Transverse colon (tissue), 4 donors: ENCODE data around the gene PRICKLE2.

Experiments
- POLR2AphosphoS5 ChIP-seq, 3 donors: sonication (generic); formaldehyde crosslinking; IDR thresholded peaks; one replicate each; pipeline ENCODE4 v1.6.1; 2016; ENCODE audit warnings: antibody characterized with exemption in 3 of 3
- TF ChIP-seq, protein P1 (sequence below), 5 experiments: fragments of 200-600 bp in 3 of 5; fragments of 450-650 bp in 2 of 5; sonication (generic) in 3 of 5; IDR thresholded peaks; 1 replicate in 2 of 5; 2 replicates in 3 of 5; pipeline ENCODE4 v1.5.1; 2016 to 2017; ENCODE audit warnings: antibody characterized with exemption in 5 of 5, inconsistent platforms in 3 of 5, mild to moderate bottlenecking in 2 of 5, moderate library complexity in 1 of 5

DNA sequence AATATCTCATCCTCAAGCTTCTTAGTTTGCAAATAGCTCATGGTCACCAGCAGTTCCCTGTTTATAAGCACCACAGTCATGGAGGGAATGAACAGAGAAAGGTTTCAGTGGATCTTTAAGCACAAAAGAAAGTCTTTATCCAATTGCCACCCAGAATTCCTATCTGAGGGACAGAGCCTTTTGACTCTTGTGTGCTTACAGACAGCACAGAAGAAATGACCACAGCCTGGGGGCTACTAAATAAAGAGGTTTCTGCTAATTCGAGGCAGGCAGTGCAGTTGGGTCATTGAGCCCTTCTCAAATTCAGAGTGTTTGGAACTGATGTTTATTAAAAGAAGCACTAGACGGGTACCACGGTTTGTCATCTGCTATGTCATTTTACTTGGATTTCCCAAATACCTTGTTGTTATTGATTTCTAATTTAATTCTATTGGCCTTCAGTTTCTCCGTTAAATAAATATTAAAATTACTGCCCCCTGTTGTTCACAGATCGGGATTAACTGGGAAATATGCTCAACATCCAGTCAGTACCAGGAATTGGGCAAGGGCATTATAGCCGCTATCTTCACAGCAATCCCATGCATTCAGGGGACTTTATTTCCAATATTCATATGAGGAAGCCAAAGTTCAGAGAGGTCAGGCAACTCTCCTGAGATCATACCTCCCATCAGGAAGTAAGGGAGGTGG lies 3.6 kb downstream of the PRICKLE2 start:
- TF ChIP-seq, protein P1, sequence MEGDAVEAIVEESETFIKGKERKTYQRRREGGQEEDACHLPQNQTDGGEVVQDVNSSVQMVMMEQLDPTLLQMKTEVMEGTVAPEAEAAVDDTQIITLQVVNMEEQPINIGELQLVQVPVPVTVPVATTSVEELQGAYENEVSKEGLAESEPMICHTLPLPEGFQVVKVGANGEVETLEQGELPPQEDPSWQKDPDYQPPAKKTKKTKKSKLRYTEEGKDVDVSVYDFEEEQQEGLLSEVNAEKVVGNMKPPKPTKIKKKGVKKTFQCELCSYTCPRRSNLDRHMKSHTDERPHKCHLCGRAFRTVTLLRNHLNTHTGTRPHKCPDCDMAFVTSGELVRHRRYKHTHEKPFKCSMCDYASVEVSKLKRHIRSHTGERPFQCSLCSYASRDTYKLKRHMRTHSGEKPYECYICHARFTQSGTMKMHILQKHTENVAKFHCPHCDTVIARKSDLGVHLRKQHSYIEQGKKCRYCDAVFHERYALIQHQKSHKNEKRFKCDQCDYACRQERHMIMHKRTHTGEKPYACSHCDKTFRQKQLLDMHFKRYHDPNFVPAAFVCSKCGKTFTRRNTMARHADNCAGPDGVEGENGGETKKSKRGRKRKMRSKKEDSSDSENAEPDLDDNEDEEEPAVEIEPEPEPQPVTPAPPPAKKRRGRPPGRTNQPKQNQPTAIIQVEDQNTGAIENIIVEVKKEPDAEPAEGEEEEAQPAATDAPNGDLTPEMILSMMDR (IDR thresholded peaks at IDR 0.05) = no peak
- no peak for TF ChIP-seq POLR2AphosphoS5 (IDR thresholded peaks at IDR 0.05)
